Cardiac muscle cell (in vitro differentiated cells and primary cell): Measurements from ENCODE around the gene SLC5A9. TPM values are rescaled to one million over a fixed set of nuclear protein-coding genes. Genes with fewer than 3 reads are reported as not detected.
A peak's percentile ranks its signal among the peaks of the same experiment; 100 is the strongest.

ENCODE experiments used
- DNase-seq, 2 donors: peaks; one replicate each; pipeline versions ENCODE4 v3.0.0 to v3.0.0-alpha.2; 2010 to 2017; ENCODE audit warnings: low read depth in 1 of 2, low spot score in 1 of 2
- H3K27ac ChIP-seq: fragments of 200-600 bp; sonication (generic); 2 replicates; pipeline ENCODE4 v1.5.1; 2016
- H3K27me3 ChIP-seq: fragments of 200-600 bp; sonication (generic); 2 replicates; pipeline ENCODE4 v1.6.0; 2016; ENCODE audit warnings: control low read depth
- H3K36me3 ChIP-seq: fragments of 200-600 bp; sonication (generic); 2 replicates; pipeline ENCODE4 v1.5.1; 2016; ENCODE audit warnings: control low read depth
- H3K4me1 ChIP-seq: fragments of 200-600 bp; sonication (generic); 2 replicates; pipeline ENCODE4 v1.8.1; 2017; ENCODE audit warnings: low read depth, mild to moderate bottlenecking, mixed run types
- H3K4me3 ChIP-seq: fragments of 200-600 bp; sonication (generic); 2 replicates; pipeline ENCODE4 v1.5.1; 2016; ENCODE audit warnings: mild to moderate bottlenecking
- H3K9me3 ChIP-seq: fragments of 200-600 bp; sonication (generic); 2 replicates; pipeline ENCODE4 v1.5.1; 2017; ENCODE audit warnings: low read depth, mild to moderate bottlenecking, control low read depth
- CTCF ChIP-seq: IDR thresholded peaks from 2 replicates; pipeline ENCODE4 v1.5.1; 2012; ENCODE audit warnings: low read depth, mild to moderate bottlenecking, low read length
- polyA plus RNA-seq: library from polyadenylated mRNA; unstranded; fragments of >200 nt; fragmentation: Nextera tagmentation; extraction: Ambion mirVana; gene quantifications from 2 replicates; pipeline ENCODE4 v1.2.1, GENCODE V29; 2016
- total RNA-seq: library from RNA; depleted of rRNA; stranded (reverse); fragments of >200 nt; gene quantifications from 2 replicates; pipeline ENCODE4 v1.2.3, GENCODE V29; 2016

The SLC5A9 gene
- total and polyA plus RNA-seq, 2 experiments from 2014 or later, result 0.07 to 0.83 TPM

GRCh38 chr1:48225579-48225978, 3.1 kb downstream of the SLC5A9 start:
- no peaks in the 10 kb centered on the region for H3K4me1 ChIP-seq
- no peak for TF ChIP-seq CTCF

GRCh38 chr1:48227165-48228013, 4.9 kb downstream of the SLC5A9 start:
- Histone ChIP-seq H3K27ac (no peak overlapping the region), H3K36me3 (no peaks in the 10 kb centered on the region)
- TF ChIP-seq CTCF, result no peak

More at GRCh38 chr1:48225579-48225978, 3.1 kb downstream of the SLC5A9 start:
- no peak overlapping the region for H3K27ac ChIP-seq
- no peak overlapping the region for H3K4me3 ChIP-seq
- no peaks in the 10 kb centered on the region for H3K36me3 ChIP-seq
- DNase-seq, result no peak
- H3K27me3 ChIP-seq, result no peaks in the 10 kb centered on the region
- no peaks in the 10 kb centered on the region for H3K9me3 ChIP-seq

GRCh38 chr1:48228156-48228555, 5.6 kb downstream of the SLC5A9 start:
- Histone ChIP-seq H3K4me1 (no peaks in the 10 kb centered on the region), H3K27me3 (no peaks in the 10 kb centered on the region), H3K4me3 (no peak overlapping the region), H3K27ac (no peak overlapping the region), H3K36me3 (no peaks in the 10 kb centered on the region), H3K9me3 (no peaks in the 10 kb centered on the region)
- TF ChIP-seq CTCF, result peak; percentile 24
- peak; percentile 6 to 14 for DNase-seq

More at GRCh38 chr1:48227165-48228013, 4.9 kb downstream of the SLC5A9 start:
- Histone ChIP-seq H3K27me3 (no peaks in the 10 kb centered on the region), H3K9me3 (no peaks in the 10 kb centered on the region), H3K4me3 (no peak overlapping the region), H3K4me1 (no peaks in the 10 kb centered on the region)
- no peak for DNase-seq

- no peak for DNase-seq
- H3K4me3 ChIP-seq, result no peak overlapping the region
- no peak overlapping the region for H3K27ac ChIP-seq
- no peaks in the 10 kb centered on the region for H3K27me3 ChIP-seq
- H3K36me3 ChIP-seq, result no peaks in the 10 kb centered on the region
- TF ChIP-seq CTCF, result no peak
- H3K4me1 ChIP-seq, result no peaks in the 10 kb centered on the region
- H3K9me3 ChIP-seq, result no peaks in the 10 kb centered on the region
These were observed 6.8 kb downstream of the SLC5A9 start for GRCh38 chr1:48229317-48229716.

GRCh38 chr1:48230236-48230635, 7.7 kb downstream of the SLC5A9 start:
- H3K4me1 ChIP-seq, result no peaks in the 10 kb centered on the region
- H3K4me3 ChIP-seq, result no peak overlapping the region
- H3K9me3 ChIP-seq, result no peaks in the 10 kb centered on the region
- H3K27ac ChIP-seq, result no peak overlapping the region
- TF ChIP-seq CTCF, result no peak
- no peak for DNase-seq
- H3K36me3 ChIP-seq, result no peaks in the 10 kb centered on the region
- no peaks in the 10 kb centered on the region for H3K27me3 ChIP-seq
